Measurements from ENCODE around the gene SRM. TPM values are rescaled to one million over a fixed set of nuclear protein-coding genes. Genes with fewer than 3 reads are reported as not detected.

The SRM gene
- total RNA-seq, 1 experiment from 2014 or later = 150 TPM

GRCh38 chr1:11024154-11024873, 35.5 kb downstream of the SRM start (continued):
- TF ChIP-seq ZBTB33 (IDR thresholded peaks at IDR 0.05; ENCODE audit: extremely low read depth, insufficient replicate concordance, low read length) (no peak), YY1 (IDR thresholded peaks at IDR 0.05; ENCODE audit: extremely low read depth, insufficient replicate concordance, low read depth, low read length) (no peak), ZNF274 (IDR thresholded peaks at IDR 0.05; ENCODE audit: low read depth, low read length) (no peak), ATF3 (IDR thresholded peaks at IDR 0.05) (no peak), JUND (IDR thresholded peaks at IDR 0.05) (no peak), MAX (IDR thresholded peaks at IDR 0.05) (no peak), POLR2AphosphoS5 (IDR thresholded peaks at IDR 0.05; ENCODE audit: low read depth, low read length) (no peak)

GRCh38 chr1:11023201-11023600, 36.6 kb downstream of the SRM start:
- POLR2A ChIA-PET = no interaction called here
- intact Hi-C loops (cut with micrococcal nuclease) = no loop called here

More at GRCh38 chr1:11023201-11023600, 36.6 kb downstream of the SRM start:
- no peak overlapping the region for H3K27ac ChIP-seq (ENCODE audit: low read depth, low read length)
- no peak overlapping the region for H2AFZ ChIP-seq (ENCODE audit: low read depth, low read length, poor library complexity, severe bottlenecking)
- H3K79me2 ChIP-seq (ENCODE audit: insufficient read depth, low read length) = peaks cover 38% of the 10 kb centered on the region
- TF ChIP-seq MAX (IDR thresholded peaks at IDR 0.05) (no peak), POLR2AphosphoS5 (IDR thresholded peaks at IDR 0.05; ENCODE audit: low read depth, low read length) (no peak), ZNF274 (IDR thresholded peaks at IDR 0.05; ENCODE audit: low read depth, low read length) (no peak), SRF (IDR thresholded peaks at IDR 0.05; ENCODE audit: low read depth) (no peak)
- no peaks in the 10 kb centered on the region for H3K9me2 ChIP-seq (ENCODE audit: insufficient read depth)
- H3K36me3 ChIP-seq (ENCODE audit: control insufficient read depth in 1 of 2, insufficient read depth in 2 of 2, low read length in 2 of 2) = peaks cover 52 to 68% of the 10 kb centered on the region in 2 experiments
- H4K20me1 ChIP-seq (ENCODE audit: insufficient read depth) = 0 out of 2 replicates have a peak, but pooled peaks cover 20% of the 10 kb centered on the region
- H3K9ac ChIP-seq (ENCODE audit: low read length) = no peak overlapping the region
- ATAC-seq = no peak
- no peaks in the 10 kb centered on the region for H3K4me1 ChIP-seq (ENCODE audit: control insufficient read depth in 1 of 2, insufficient read depth in 2 of 2, low read length in 2 of 2)
- ChIA-PET CTCF (no interaction called here), RAD21 (ENCODE audit: low non-redundant PET in 1 of 2, low total read pairs in 2 of 2, uncharacterized antibody in 2 of 2, unreplicated experiment in 2 of 2) (no interaction called here)
- no peak overlapping the region for H3K4me3 ChIP-seq (replicated peaks in 1 of 2; ENCODE audit: low read depth in 1 of 2, low read length in 2 of 2)
- no peaks in the 10 kb centered on the region for H3K27me3 ChIP-seq (ENCODE audit: insufficient read depth, low read length)
- BruUV-seq (replicated peaks) = no TSS peak
- no peak for DNase-seq (ENCODE audit: low read depth, low spot score)
- no peak overlapping the region for H3K4me2 ChIP-seq (ENCODE audit: low read length)
- H3K9me3 ChIP-seq (ENCODE audit: control insufficient read depth in 1 of 2, insufficient read depth in 1 of 2, low read depth in 1 of 2, low read length in 2 of 2) = no peaks in the 10 kb centered on the region

Data from HCT116 (cell line).